Heart left ventricle (tissue), 13 donors: ENCODE measurements around the gene DNAH17.

Experiments used
- CTCF ChIP-seq, 12 donors: fragments of 200-600 bp; sonication (generic) in 4 of 12; IDR thresholded peaks; one replicate each; pipeline versions ENCODE4 v1.5.0 to v1.8.0; 2018 to 2022; ENCODE audit warnings: antibody characterized with exemption in 12 of 12, mild to moderate bottlenecking in 5 of 12
- POLR2A ChIP-seq, 2 donors: fragments of 450-650 bp; IDR thresholded peaks; one replicate each; pipeline ENCODE4 v1.6.1; 2017; ENCODE audit warnings: antibody characterized with exemption in 2 of 2, mild to moderate bottlenecking in 2 of 2, moderate library complexity in 2 of 2
- donor health status: ischemic (EF 13 %, LVEDD 7.1; RV severe dilation, severe dysfunction).
- donor health status: DM: no; HTN: yes; CAD: no.
- donor health status: DM: no; HTN: no; CAD: no.
- donor health status: ischemic (EF 25% LVEDD 6.9; RV normal size, moderate dysfunction).
- donor health status: ischemic (EF 25% LVEDD 5.7; RV mildly dilated, moderate dysfunction).
- donor health status: ischemic (EF 35%, LVEDD 5.7; RV mildly dilated, moderate dysfunction).
- donor health status: nonischemic (EF 11% LVEDD 7.7; RV severe dilation, severe dysfunction).
- donor health status: DM: yes; HTN: yes; CAD: no.
- donor health status: PGD.
- donor health status: ischemic (EF 29% LVEDD 5.4; RV normal size, mild dysfunction).
- donor health status: nonischemic (EF 23%, LVEDD 6.1; RV moderate dilation, normal function).

GRCh38 chr17:78563189-78564145 is 13.7 kb downstream of the DNAH17 start:
- TF ChIP-seq POLR2A (IDR thresholded peaks at IDR 0.05) (no peak), CTCF (IDR thresholded peaks at IDR 0.05) (no peak)
